Large intestine (tissue), 12 donors: ENCODE measurements around the gene CTSA. TPM values are rescaled to one million over a fixed set of nuclear protein-coding genes. Genes with fewer than 3 reads are reported as not detected.

ENCODE experiments used
- DNase-seq, 2 donors: peaks; one replicate each; pipeline versions ENCODE4 v3.0.0 to v3.0.0-alpha.2; 2013
- H3K27ac ChIP-seq: one replicate; pipeline ENCODE4 v1.5.1; 2013; ENCODE audit warnings: low read length
- H3K27me3 ChIP-seq: 2 replicates; pipeline ENCODE4 v1.6.1; 2013; ENCODE audit warnings: low read length; ENCODE audit not compliant: control insufficient read depth, insufficient read depth
- H3K36me3 ChIP-seq: 2 replicates; pipeline ENCODE4 v1.6.1; 2013; ENCODE audit warnings: low read length; ENCODE audit not compliant: control insufficient read depth, insufficient read depth
- H3K4me1 ChIP-seq: one replicate; pipeline ENCODE4 v1.6.1; 2013; ENCODE audit warnings: low read length; ENCODE audit not compliant: control insufficient read depth, insufficient read depth
- H3K4me3 ChIP-seq: one replicate; pipeline ENCODE4 v1.5.1; 2013; ENCODE audit warnings: low read length
- H3K9me3 ChIP-seq: one replicate; pipeline ENCODE4 v1.6.1; 2013; ENCODE audit warnings: mild to moderate bottlenecking, low read depth, low read length, moderate library complexity; ENCODE audit not compliant: control insufficient read depth
- WGBS: methylation state at CpG from one replicate; pipeline ENCODE4 v1.1.5; 2013; ENCODE audit warnings: low lambda C conversion rate; ENCODE audit not compliant: insufficient coverage; 5-methylcytosine and 5-hydroxymethylcytosine counted together
- long read RNA-seq, 11 donors: transcript quantifications; one replicate each; lab custom pipeline, GENCODE V29; 2026
- polyA plus RNA-seq: library from polyadenylated mRNA; unstranded; fragments of 120-200 nt; gene quantifications from one replicate; pipeline ENCODE4 v1.2.1, GENCODE V29; 2013

Gene CTSA
- polyA plus RNA-seq = 851 TPM
- long read RNA-seq, donor 1, transcript CTSA-204 (15 exons, 2,149 nt) = major isoform, 119 of 296 reads
- long read RNA-seq, donor 1, transcript CTSA-203 (14 exons, 1,972 nt) = minor isoform, 39 of 296 reads
- long read RNA-seq, donor 1, transcript CTSA-207 (2 exons, 2,183 nt) = minor isoform, 24 of 296 reads
- long read RNA-seq, donor 1, transcript CTSA-201 (15 exons, 1,898 nt) = minor isoform, 15 of 296 reads
- long read RNA-seq, donor 1, partial matches to known transcripts = 89 of 296 reads
- long read RNA-seq, donor 1, other reads (novel, unspliced or antisense) = 5 of 296 reads
- long read RNA-seq, donor 2, transcript CTSA-207 (2 exons, 2,183 nt) = minor isoform, 45 of 733 reads
- long read RNA-seq, donor 2, transcript CTSA-204 (15 exons, 2,149 nt) = major isoform, 204 of 733 reads
- long read RNA-seq, donor 2, transcript CTSA-203 (14 exons, 1,972 nt) = minor isoform, 65 of 733 reads
- long read RNA-seq, donor 2, transcript CTSA-201 (15 exons, 1,898 nt) = minor isoform, 24 of 733 reads
- long read RNA-seq, donor 2, partial matches to known transcripts = 352 of 733 reads
- long read RNA-seq, donor 2, other reads (novel, unspliced or antisense) = 31 of 733 reads
- long read RNA-seq, donor 3, transcript CTSA-204 (15 exons, 2,149 nt) = major isoform, 222 of 757 reads
- long read RNA-seq, donor 3, transcript CTSA-201 (15 exons, 1,898 nt) = minor isoform, 39 of 757 reads
- long read RNA-seq, donor 3, transcript CTSA-203 (14 exons, 1,972 nt) = minor isoform, 63 of 757 reads
- long read RNA-seq, donor 3, transcript CTSA-207 (2 exons, 2,183 nt) = minor isoform, 56 of 757 reads
- long read RNA-seq, donor 3, partial matches to known transcripts = 340 of 757 reads
- long read RNA-seq, donor 3, other reads (novel, unspliced or antisense) = 22 of 757 reads
- long read RNA-seq, donor 4, transcript CTSA-201 (15 exons, 1,898 nt) = minor isoform, 6 of 92 reads
- long read RNA-seq, donor 4, transcript CTSA-207 (2 exons, 2,183 nt) = minor isoform, 7 of 92 reads
- long read RNA-seq, donor 4, transcript CTSA-204 (15 exons, 2,149 nt) = major isoform, 29 of 92 reads
- long read RNA-seq, donor 4, transcript CTSA-203 (14 exons, 1,972 nt) = minor isoform, 9 of 92 reads
- long read RNA-seq, donor 4, partial matches to known transcripts = 39 of 92 reads
- long read RNA-seq, donor 4, other reads (novel, unspliced or antisense) = 0 of 92 reads
- long read RNA-seq, donor 5, transcript CTSA-203 (14 exons, 1,972 nt) = minor isoform, 19 of 144 reads
- long read RNA-seq, donor 5, transcript CTSA-204 (15 exons, 2,149 nt) = major isoform, 67 of 144 reads
- long read RNA-seq, donor 5, partial matches to known transcripts = 50 of 144 reads
- long read RNA-seq, donor 5, other reads (novel, unspliced or antisense) = 0 of 144 reads
- long read RNA-seq, donor 6, transcript CTSA-204 (15 exons, 2,149 nt) = major isoform, 173 of 551 reads
- long read RNA-seq, donor 6, transcript CTSA-207 (2 exons, 2,183 nt) = minor isoform, 44 of 551 reads
- long read RNA-seq, donor 6, transcript CTSA-201 (15 exons, 1,898 nt) = minor isoform, 31 of 551 reads
- long read RNA-seq, donor 6, transcript CTSA-203 (14 exons, 1,972 nt) = minor isoform, 60 of 551 reads
- long read RNA-seq, donor 6, partial matches to known transcripts = 221 of 551 reads
- long read RNA-seq, donor 6, other reads (novel, unspliced or antisense) = 13 of 551 reads
- long read RNA-seq, donor 7, transcript CTSA-204 (15 exons, 2,149 nt) = major isoform, 45 of 90 reads
- long read RNA-seq, donor 7, transcript CTSA-207 (2 exons, 2,183 nt) = minor isoform, 9 of 90 reads
- long read RNA-seq, donor 7, transcript CTSA-203 (14 exons, 1,972 nt) = minor isoform, 14 of 90 reads
- long read RNA-seq, donor 7, partial matches to known transcripts = 16 of 90 reads
- long read RNA-seq, donor 7, other reads (novel, unspliced or antisense) = 0 of 90 reads
- long read RNA-seq, donor 8, transcript CTSA-203 (14 exons, 1,972 nt) = minor isoform, 71 of 813 reads
- long read RNA-seq, donor 8, transcript CTSA-201 (15 exons, 1,898 nt) = minor isoform, 35 of 813 reads
- long read RNA-seq, donor 8, transcript CTSA-207 (2 exons, 2,183 nt) = minor isoform, 65 of 813 reads
- long read RNA-seq, donor 8, transcript CTSA-204 (15 exons, 2,149 nt) = major isoform, 244 of 813 reads
- long read RNA-seq, donor 8, partial matches to known transcripts = 382 of 813 reads
- long read RNA-seq, donor 8, other reads (novel, unspliced or antisense) = 5 of 813 reads
- long read RNA-seq, donor 9, transcript CTSA-207 (2 exons, 2,183 nt) = minor isoform, 64 of 773 reads
- long read RNA-seq, donor 9, transcript CTSA-203 (14 exons, 1,972 nt) = minor isoform, 77 of 773 reads
- long read RNA-seq, donor 9, transcript CTSA-204 (15 exons, 2,149 nt) = major isoform, 188 of 773 reads
- long read RNA-seq, donor 9, transcript CTSA-201 (15 exons, 1,898 nt) = minor isoform, 36 of 773 reads
- long read RNA-seq, donor 9, partial matches to known transcripts = 376 of 773 reads
- long read RNA-seq, donor 9, other reads (novel, unspliced or antisense) = 19 of 773 reads
- long read RNA-seq, donor 10, transcript CTSA-201 (15 exons, 1,898 nt) = minor isoform, 29 of 483 reads
- long read RNA-seq, donor 10, transcript CTSA-204 (15 exons, 2,149 nt) = major isoform, 172 of 483 reads
- long read RNA-seq, donor 10, transcript CTSA-203 (14 exons, 1,972 nt) = minor isoform, 62 of 483 reads
- long read RNA-seq, donor 10, transcript CTSA-207 (2 exons, 2,183 nt) = minor isoform, 50 of 483 reads
- long read RNA-seq, donor 10, partial matches to known transcripts = 145 of 483 reads
- long read RNA-seq, donor 10, other reads (novel, unspliced or antisense) = 17 of 483 reads
- long read RNA-seq, donor 11, transcript CTSA-201 (15 exons, 1,898 nt) = minor isoform, 31 of 548 reads
- long read RNA-seq, donor 11, transcript CTSA-207 (2 exons, 2,183 nt) = minor isoform, 28 of 548 reads
- long read RNA-seq, donor 11, transcript CTSA-204 (15 exons, 2,149 nt) = major isoform, 165 of 548 reads
- long read RNA-seq, donor 11, transcript CTSA-203 (14 exons, 1,972 nt) = minor isoform, 60 of 548 reads
- long read RNA-seq, donor 11, partial matches to known transcripts = 248 of 548 reads
- long read RNA-seq, donor 11, other reads (novel, unspliced or antisense) = 13 of 548 reads

DNA sequence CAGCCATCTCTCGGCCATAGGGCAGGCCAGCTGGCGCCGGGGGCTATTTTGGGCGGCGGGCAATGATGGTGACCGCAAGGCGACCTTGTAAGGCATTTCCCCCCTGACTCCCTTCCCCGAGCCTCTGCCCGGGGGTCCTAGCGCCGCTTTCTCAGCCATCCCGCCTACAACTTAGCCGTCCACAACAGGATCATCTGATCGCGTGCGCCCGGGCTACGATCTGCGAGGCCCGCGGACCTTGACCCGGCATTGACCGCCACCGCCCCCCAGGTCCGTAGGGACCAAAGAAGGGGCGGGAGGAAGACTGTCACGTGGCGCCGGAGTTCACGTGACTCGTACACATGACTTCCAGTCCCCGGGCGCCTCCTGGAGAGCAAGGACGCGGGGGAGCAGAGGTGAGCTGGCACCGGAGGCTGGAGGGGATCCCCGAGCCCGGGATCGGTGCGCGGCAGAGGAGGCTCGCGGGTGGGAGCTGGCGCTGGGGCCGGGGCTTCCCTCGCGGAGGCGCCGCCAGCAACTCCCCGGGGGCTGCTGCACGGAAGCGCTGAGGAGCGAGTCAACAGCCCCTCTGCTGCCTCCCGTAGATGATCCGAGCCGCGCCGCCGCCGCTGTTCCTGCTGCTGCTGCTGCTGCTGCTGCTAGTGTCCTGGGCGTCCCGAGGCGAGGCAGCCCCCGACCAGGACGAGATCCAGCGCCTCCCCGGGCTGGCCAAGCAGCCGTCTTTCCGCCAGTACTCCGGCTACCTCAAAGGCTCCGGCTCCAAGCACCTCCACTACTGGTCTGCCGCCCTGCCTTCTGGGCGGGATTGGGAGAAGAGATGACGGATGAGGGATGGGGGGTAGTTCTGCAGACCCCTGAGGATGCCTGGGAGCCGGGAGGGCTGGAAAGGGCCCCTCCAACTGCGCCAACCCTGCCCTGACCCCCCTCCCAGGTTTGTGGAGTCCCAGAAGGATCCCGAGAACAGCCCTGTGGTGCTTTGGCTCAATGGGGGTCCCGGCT, at the start of gene CTSA, which contains the start of gene NEURL2:
Gene CTSA (plus strand): TSS at position 351 of the 999 bp plus-strand sequence. CDS start 234 bp downstream, at position 585.
Gene NEURL2 (minus strand): TSS at position 224 of the 999 bp plus-strand sequence. CDS start 217 bp downstream, at position 7.
- Histone ChIP-seq H3K27ac (peak within 1 kb of the TSS; percentile 96), H3K36me3 (peaks cover 60% of the 10 kb centered on the region)
- WGBS = no CpG with 5 or more reads among the region's 78 CpGs

DNA sequence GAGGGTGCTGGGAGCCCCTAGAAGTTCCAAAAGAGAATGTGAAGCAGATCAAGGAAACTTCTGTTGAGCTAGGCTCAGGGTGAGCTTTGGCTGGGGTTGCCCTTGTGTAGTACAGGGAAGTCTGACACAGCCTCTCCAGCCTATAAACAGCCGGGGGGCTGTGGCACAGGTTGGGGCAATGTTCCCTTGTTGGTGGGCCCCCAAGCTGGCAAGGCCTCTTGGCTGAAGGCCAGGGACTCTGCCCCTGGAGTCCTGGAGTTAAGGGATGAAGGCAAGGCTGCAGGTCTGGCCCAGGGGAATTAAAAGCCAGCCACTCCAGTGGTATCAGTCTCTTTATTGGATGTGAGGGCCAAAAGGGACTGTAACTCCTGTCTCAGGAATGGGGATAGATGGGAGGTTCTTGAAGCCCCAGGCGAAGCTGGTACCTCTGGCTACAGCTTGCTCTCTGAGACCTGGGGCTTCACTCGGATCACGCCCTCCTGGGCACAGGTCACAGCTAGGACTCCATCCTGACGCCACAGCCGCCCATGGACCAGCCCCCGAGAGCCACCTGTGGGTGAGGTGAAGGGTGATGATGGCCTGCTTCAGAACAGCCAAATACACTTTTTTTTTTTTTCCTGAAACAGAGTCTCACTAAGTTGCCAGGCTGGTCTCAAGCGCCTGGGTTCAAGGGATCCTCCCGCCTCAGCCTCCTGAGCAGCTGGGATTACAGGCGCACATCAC, 49.6 kb upstream of the CTSA start:
- Histone ChIP-seq H3K27me3 (no peaks in the 10 kb centered on the region), H3K4me1 (peaks cover 2% of the 10 kb centered on the region), H3K9me3 (no peaks in the 10 kb centered on the region), H3K36me3 (peaks cover 62% of the 10 kb centered on the region), H3K4me3 (no peak overlapping the region), H3K27ac (no peak overlapping the region)
- DNase-seq = no peak
- no CpG with 5 or more reads among the region's 10 CpGs for WGBS

More for the DNA sequence above, at the start of gene CTSA, which contains the start of gene NEURL2:
- Histone ChIP-seq H3K9me3 (no peaks in the 10 kb centered on the region), H3K4me3 (peak within 1 kb of the TSS; percentile 92), H3K27me3 (no peaks in the 10 kb centered on the region), H3K4me1 (peaks cover 18% of the 10 kb centered on the region)
- peak; percentile 95 to 97 for DNase-seq

- WGBS = no CpG with 5 or more reads among the region's 5 CpGs
- Histone ChIP-seq H3K4me1 (no peaks in the 10 kb centered on the region), H3K27me3 (no peaks in the 10 kb centered on the region), H3K27ac (no peak overlapping the region), H3K36me3 (peaks cover 69% of the 10 kb centered on the region), H3K9me3 (no peaks in the 10 kb centered on the region), H3K4me3 (no peak overlapping the region)
- DNase-seq = no peak
Measured at GRCh38 chr20:45842169-45842812, 48.8 kb upstream of the CTSA start.

GRCh38 chr20:45843506-45843905, 47.6 kb upstream of the CTSA start:
- H3K36me3 ChIP-seq = peaks cover 78% of the 10 kb centered on the region
- H3K27me3 ChIP-seq = no peaks in the 10 kb centered on the region
- no CpG with 5 or more reads among the region's 14 CpGs for WGBS
- no peak overlapping the region for H3K4me3 ChIP-seq
- DNase-seq = no peak
- H3K27ac ChIP-seq = no peak overlapping the region
- H3K9me3 ChIP-seq = no peaks in the 10 kb centered on the region
- H3K4me1 ChIP-seq = no peaks in the 10 kb centered on the region

GRCh38 chr20:45845452-45845851, 45.7 kb upstream of the CTSA start:
- no peaks in the 10 kb centered on the region for H3K9me3 ChIP-seq
- H3K27ac ChIP-seq = no peak overlapping the region
- peaks cover 75% of the 10 kb centered on the region for H3K36me3 ChIP-seq
- H3K4me1 ChIP-seq = no peaks in the 10 kb centered on the region
- no peaks in the 10 kb centered on the region for H3K27me3 ChIP-seq
- no peak for DNase-seq
- no peak overlapping the region for H3K4me3 ChIP-seq

DNA sequence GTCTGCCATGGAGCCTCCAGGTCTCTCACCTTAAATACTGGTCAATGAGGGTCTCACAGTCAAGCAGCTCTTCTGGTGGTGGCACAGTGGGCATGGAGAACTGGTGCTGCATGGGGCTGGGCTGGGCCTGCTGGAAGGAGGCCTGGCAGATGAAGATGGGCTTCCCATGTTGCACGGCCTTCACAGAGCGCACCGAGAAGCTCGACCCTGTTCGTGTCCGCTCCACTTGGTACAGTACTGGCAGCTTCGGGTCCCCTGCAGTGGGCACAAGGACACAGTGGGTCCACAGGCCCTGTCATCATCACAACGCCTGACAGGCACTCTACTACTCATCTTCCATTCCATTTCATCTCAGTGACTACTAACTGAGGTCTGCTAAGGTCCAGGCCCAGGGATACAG, 42.7 kb upstream of the CTSA start:
- H3K36me3 ChIP-seq = peaks cover 49% of the 10 kb centered on the region
- no CpG with 5 or more reads among the region's 8 CpGs for WGBS
- peaks cover 8% of the 10 kb centered on the region for H3K4me1 ChIP-seq
- no peak overlapping the region for H3K27ac ChIP-seq
- H3K9me3 ChIP-seq = no peaks in the 10 kb centered on the region
- H3K4me3 ChIP-seq = no peak overlapping the region
- H3K27me3 ChIP-seq = no peaks in the 10 kb centered on the region
- no peak for DNase-seq
